GM12874 (cell line): ENCODE data around the gene CBL.

ENCODE experiments used
- TF ChIP-seq, protein P1 (sequence below): IDR thresholded peaks from 2 replicates; pipeline ENCODE4 v1.5.1; 2011; ENCODE audit warnings: low read depth, mild to moderate bottlenecking, control low read depth, low read length, moderate library complexity; ENCODE audit not compliant: insufficient read depth

The CBL gene

DNA sequence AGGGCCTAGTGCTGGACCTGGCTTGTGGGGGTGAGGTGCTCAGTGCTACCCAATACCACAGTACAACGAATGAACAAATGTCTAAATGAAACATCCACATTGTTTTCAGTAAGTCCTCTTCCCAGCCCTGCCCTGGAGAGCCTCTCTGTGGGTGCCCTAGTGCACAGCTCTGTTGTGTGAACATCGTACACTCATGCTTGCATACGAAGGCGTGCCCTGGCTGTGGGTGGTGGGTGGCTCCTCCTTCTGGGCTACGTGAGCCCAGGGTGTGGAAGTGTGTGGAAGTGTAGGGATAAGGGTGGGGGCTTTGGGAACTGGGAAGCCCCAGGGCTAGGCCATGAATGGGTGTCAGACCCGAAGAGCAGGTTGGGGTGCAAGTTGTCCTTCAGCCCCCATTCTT is 38.2 kb upstream of the CBL start:
- TF ChIP-seq, protein P1, sequence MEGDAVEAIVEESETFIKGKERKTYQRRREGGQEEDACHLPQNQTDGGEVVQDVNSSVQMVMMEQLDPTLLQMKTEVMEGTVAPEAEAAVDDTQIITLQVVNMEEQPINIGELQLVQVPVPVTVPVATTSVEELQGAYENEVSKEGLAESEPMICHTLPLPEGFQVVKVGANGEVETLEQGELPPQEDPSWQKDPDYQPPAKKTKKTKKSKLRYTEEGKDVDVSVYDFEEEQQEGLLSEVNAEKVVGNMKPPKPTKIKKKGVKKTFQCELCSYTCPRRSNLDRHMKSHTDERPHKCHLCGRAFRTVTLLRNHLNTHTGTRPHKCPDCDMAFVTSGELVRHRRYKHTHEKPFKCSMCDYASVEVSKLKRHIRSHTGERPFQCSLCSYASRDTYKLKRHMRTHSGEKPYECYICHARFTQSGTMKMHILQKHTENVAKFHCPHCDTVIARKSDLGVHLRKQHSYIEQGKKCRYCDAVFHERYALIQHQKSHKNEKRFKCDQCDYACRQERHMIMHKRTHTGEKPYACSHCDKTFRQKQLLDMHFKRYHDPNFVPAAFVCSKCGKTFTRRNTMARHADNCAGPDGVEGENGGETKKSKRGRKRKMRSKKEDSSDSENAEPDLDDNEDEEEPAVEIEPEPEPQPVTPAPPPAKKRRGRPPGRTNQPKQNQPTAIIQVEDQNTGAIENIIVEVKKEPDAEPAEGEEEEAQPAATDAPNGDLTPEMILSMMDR: no peak

DNA sequence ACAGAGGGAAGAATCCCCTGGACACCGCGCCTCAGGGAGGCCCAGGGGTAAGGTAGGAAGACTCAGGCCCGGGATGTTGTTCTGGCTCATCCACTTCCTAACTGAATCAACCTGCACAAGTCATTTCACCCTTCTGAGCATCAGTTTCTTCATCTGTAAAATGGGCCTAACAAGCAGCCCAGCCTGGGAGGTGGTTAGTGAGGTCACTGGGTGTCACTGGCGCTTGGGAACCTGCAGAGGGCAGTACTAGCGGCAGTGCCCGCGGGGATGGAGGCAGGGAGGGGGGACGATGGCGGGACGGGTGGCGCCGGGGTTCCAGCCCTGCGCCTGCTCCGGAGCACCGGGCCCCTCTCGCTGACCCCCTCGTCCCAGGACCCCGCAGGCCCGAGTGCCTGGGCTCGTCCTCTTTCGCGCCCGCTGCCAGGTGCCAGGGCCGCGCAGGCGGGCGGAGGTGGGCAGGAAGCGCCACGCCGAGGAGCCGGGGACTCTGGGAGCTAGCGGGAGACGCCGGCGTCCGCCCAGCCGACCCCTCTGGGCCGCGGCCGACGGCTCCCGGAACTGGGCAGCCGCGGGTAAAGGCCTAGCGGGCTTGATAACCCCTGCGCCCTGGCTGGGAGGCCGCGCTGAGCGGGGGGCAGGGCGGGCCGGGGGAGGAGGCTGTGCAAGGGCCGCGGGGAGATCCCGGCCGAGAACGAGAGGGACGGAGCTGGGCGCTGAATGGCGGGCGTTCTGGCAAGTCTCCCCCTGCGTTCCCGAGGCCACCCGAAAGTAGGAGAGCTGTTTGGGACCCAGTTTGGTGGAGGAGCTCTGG is 37.5 kb upstream of the CBL start, which contains the start of gene NLRX1:
Gene NLRX1, plus strand, starts transcription at position 255 of the 811 bp plus-strand sequence. CDS start 2,679 bp downstream, outside the sequence.
- TF ChIP-seq, protein P1: peak; percentile 96

DNA sequence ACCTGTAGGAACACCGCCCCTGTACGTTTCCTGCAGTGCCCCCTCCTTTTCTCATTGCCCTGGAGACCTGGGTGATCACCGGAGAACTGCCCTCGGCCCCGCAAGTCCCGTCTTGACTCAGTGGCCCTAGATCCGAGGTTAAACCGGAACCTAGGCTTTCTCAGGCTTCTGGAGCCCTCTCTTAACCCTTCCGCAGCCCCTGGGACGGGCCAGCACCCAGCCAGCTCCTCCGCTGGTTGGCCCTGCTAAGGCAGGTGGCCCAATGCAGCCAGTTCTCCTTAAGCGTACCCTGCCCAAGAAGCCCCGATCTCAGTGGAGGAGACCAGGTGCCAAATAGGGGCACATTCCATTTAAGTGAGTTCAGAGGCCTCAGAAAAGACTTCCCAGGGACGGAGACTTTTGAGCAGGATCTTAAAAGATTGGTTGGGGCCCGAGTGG is 36.8 kb upstream of the CBL start:
- TF ChIP-seq, protein P1: no peak

DNA sequence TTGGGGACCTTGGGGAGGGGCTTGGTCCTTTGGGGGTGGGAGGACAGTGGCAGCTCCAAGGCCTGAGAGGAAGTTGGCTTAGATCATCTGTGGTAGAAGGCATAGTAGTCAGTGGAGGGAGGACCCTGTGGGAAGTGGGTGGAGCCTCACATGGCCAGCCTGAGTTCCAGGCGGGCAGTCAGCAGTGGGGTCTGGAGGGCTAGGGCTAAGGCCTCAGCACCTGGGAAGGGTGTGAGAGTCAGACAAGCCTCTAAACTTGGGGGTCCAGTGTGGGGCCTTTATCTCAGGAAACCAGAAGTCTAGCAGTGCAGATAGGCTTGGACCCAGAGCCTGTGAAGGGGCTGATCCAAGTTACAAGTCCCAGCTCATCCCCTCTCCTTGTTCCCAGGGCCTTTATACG is 33.6 kb upstream of the CBL start:
- TF ChIP-seq, protein P1: no peak

DNA sequence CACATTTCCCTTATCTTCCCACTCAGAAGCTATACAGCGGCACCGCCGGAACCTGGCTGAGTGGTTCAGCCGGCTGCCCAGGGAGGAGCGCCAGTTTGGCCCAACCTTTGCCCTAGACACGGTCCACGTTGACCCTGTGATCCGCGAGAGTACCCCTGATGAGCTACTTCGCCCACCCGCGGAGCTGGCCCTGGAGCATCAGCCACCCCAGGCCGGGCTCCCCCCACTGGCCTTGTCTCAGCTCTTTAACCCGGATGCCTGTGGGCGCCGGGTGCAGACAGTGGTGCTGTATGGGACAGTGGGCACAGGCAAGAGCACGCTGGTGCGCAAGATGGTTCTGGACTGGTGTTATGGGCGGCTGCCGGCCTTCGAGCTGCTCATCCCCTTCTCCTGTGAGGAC is 32.7 kb upstream of the CBL start:
- TF ChIP-seq, protein P1: no peak

DNA sequence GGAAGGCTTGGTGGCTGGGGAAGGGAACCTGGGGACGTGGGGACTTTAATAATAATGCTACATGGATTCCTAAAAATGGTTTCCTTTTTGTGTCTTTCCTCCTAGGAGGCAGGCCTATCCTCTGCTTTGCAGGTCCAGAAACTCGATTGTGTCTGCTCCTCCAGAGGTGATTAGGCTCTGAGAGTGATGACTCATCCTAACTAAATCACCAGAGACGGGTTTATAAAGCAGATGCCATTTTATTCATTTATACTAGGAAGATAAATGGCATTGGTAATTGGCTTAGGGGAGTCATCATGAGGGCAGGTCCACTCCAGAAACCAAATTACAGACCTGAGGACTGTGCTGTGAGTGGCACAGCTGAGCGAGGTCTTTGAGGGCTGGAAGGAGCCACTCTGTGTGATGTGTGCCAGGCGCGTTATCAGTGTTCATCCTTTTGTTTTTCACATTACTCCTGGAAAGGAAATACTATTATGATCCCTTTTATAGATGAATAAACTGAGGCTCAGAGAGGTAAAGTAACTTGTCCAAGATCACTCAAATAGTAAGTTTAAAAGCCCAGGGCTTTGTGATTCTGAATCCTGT is 30.6 kb upstream of the CBL start:
- TF ChIP-seq, protein P1: no peak

DNA sequence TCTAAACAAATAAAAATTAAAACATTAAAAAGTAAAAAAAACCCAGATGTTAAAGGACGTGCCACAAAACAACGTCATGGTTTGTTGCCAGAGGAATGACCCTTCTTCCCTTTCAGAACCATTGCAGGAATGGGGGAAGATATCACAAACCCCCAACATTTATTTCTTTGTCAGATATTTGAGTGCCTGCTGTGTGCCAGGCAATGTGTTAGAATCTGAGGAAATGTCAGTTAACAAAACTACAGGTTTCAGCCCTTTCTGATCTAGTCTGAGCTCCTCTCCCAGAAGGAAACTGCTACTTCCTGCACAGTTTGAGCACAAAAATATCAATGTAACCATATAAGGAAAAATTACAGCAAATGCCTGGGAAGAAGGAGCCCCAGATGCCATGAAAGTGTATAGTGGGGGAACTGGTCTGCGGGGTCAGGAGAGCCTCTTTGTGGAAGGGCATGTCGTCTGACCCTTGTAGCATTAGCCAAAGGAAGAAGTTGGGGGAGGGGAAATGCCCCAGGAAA is 27.9 kb upstream of the CBL start:
- TF ChIP-seq, protein P1: no peak
